GM12872 (cell line): ENCODE results near the gene MFSD6.

ENCODE experiments used
- TF ChIP-seq, protein P1 (sequence below): IDR thresholded peaks from 3 replicates; pipeline ENCODE4 v1.5.1; 2011; ENCODE audit warnings: low read depth, mild to moderate bottlenecking, low read length, moderate library complexity; ENCODE audit not compliant: insufficient read depth

MFSD6 gene

DNA sequence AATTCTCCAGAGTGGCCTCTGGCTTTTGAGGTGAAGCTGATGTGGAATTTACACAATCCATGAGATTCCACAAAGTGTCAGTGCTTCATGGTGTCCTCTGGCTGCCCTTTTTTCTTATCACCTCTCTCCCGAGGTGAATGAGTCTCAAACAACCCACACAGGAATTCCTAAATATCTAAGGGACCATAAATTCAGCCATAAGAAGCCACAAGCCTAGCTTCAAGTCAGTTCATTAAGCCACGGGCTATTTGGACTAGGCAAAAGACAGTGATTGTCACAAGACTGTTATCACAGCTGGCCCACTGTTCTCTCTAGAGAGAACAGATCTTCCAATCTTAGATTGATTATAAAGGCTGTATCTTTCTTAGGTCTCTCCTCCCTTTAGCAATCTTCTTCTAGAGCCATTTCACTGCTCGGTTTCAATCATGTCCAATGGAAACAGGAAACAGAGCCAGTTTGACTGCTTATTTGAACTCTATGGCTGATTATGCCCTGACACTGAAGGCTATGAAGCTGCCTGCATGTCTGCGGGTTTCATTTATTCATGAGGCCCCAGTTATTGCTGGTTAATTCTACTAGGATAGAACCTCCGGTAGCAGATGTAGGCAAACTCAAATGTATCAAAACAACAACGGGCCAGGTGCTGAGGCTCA, 122.2 kb downstream of the MFSD6 start:
- TF ChIP-seq, protein P1, sequence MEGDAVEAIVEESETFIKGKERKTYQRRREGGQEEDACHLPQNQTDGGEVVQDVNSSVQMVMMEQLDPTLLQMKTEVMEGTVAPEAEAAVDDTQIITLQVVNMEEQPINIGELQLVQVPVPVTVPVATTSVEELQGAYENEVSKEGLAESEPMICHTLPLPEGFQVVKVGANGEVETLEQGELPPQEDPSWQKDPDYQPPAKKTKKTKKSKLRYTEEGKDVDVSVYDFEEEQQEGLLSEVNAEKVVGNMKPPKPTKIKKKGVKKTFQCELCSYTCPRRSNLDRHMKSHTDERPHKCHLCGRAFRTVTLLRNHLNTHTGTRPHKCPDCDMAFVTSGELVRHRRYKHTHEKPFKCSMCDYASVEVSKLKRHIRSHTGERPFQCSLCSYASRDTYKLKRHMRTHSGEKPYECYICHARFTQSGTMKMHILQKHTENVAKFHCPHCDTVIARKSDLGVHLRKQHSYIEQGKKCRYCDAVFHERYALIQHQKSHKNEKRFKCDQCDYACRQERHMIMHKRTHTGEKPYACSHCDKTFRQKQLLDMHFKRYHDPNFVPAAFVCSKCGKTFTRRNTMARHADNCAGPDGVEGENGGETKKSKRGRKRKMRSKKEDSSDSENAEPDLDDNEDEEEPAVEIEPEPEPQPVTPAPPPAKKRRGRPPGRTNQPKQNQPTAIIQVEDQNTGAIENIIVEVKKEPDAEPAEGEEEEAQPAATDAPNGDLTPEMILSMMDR = no peak

DNA sequence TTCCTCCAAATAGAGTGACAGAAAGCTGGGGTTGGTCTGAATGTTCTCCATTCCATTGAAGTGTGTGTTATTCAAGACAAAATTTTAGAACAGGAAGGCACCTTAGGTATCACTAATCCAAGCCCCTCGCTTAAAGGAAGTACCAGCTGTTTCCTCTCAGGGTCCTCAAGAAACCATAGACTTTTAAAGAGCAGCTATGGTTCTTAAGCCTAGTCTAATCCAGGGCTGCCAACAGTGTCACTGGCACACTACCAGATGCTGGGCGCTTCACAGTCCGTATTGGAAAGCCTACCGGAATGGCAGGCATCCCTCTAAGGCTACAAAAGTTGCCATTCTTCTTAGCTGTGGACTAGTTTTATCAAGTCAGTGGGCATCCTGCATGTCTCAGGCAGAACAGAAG, 124.4 kb downstream of the MFSD6 start:
- TF ChIP-seq, protein P1 = no peak

DNA sequence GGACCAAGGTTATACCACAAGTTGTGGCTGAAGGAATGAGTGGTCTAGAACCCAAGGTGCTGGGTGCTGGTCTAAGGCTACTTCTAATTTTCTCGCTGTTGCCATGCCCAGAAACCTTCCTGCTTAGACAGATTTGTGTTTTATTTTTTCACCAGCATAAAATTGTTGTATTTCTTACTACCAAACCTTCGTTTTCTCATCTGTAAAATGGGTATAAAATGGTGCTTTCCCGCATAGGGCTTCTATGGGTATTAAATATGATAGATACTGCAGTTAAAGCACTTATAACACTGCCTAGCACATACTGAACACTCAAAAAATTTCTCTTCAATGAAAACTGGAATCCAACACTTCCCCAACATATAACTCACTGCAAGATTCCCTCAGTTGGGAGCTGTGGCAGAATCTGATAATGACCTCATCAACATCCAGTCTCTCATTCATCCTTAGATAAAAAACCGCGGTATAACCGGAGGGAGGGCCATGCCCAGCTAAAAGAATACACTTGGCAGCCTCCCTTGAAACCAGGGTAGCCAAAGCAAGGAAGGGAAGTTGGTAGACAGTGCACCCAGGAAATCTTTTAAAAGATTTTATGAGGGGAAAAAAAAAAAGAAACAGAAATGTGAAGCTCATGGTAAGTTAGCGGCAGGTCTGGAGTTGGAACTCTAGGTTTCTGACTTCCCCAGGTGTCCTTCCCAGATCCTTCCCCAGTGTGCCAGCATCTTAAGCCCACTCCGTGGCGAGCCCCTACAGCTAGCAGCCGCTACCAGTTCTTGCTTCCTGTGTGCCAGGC, 125.2 kb downstream of the MFSD6 start:
- TF ChIP-seq, protein P1 = no peak

DNA sequence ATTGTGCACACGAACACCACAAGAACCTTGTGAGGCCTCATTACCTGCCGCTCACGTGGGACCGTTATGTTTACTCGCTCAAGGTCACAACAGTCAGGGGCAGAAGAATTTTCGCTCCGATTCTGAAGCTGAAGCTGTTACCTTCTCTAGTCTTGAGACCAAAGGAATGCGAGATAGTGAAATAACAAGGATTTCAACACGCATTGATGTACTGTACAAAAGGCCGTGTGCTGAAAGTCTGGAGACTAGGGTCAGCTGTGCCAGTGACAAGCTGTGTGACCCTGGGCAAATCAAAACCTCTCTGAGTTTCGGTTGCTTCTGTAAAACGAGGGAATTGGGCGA, 125.8 kb downstream of the MFSD6 start:
- TF ChIP-seq, protein P1 = no peak

DNA sequence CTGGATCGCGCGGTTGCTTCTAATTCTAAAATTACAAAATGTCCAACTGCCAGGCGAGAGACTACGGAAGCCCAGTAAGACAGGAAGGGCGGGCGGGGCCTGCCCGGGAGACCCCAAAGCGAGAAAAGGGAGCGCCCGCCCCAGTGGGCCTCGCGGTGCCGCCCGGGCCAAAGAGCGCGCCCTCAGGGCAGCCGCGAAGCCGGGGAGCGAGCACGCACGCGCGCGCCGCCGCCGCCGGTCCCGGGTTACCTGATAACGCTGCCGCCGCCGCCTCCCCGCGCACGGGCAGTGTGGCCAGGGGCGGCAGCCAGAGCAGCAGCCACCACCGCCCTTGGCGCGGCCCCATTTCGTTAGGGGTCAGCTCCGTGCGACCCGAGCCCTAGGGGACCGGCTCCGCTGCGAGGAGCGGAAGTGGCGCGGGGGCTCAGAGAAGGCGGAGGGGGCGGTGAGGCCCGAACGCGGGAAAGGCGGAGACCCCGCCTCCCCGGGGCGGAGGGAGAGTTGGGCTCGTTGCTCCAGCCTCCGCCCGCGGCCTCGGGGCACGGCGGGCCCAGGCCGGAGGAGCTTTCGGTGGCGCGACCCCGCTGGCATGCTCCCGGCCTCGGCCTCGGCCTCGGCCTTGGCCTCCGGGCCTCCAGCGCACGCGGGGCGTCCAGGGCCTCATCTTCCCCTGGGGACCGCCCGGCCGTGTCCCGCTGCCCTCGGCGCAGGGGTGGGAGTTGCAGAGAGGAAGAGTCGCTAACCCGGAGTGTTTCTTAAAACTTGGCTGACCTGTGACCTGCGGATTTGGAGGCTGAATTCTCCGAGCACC, 126.4 kb downstream of the MFSD6 start, which contains the start of gene NEMP2:
Gene NEMP2, minus strand, starts transcription at position 413 of the 811 bp plus-strand sequence. Its CDS starts 67 bp downstream, at position 346.
- TF ChIP-seq, protein P1 = no peak

DNA sequence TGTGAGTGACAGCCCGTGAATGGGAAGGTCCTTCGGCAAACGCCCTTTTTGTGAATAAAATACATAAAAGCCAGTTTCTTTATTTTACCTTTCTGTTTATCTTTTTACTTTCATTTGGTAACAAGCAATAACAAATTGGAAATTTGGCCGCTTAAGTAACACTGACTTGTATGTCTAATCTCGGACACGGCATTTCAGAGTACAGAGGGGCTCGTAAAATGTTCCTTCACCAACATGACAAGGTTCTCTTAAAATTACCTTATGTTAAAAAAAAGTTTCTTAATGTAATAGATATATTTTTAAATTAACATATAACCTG, 126.9 kb downstream of the MFSD6 start:
- TF ChIP-seq, protein P1 = no peak

DNA sequence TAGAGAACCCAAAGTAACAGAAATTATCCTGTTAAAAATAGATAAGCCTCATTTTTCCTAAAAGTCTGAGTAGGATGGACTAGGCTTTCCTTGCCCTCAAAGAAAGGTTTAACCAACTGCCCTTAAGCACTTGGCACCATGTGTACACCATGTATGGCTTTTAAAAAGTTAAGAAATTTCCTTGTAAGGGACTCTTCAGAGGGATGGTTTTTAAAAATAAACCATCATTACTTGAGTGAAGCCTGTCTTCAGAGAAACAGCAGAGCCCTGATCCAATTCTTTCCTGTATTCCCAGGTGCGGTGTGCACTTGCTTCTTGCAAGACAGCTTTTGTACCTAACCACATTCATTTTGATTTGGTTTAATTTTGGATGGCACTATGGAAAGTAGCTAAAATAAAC, 127.4 kb downstream of the MFSD6 start:
- TF ChIP-seq, protein P1 = no peak
